Hepatocyte (in vitro differentiated cells): ENCODE data around the gene NR1I2. TPM values are rescaled to one million over a fixed set of nuclear protein-coding genes. Genes with fewer than 3 reads are reported as not detected.

ENCODE experiments used
- DNase-seq: peaks from one replicate; pipeline ENCODE4 v3.0.0-alpha.2; 2016; ENCODE audit warnings: low spot score
- H2AFZ ChIP-seq: fragments of 200-600 bp; sonication (generic); 2 replicates; pipeline ENCODE4 v1.6.0; 2016; ENCODE audit warnings: antibody characterized with exemption, mild to moderate bottlenecking
- H3K27ac ChIP-seq: fragments of 200-600 bp; sonication (generic); 2 replicates; pipeline ENCODE4 v1.5.1; 2016; ENCODE audit warnings: mild to moderate bottlenecking
- H3K27me3 ChIP-seq: fragments of 200-600 bp; sonication (generic); 2 replicates; pipeline ENCODE4 v1.6.1; 2016
- H3K36me3 ChIP-seq: fragments of 200-600 bp; sonication (generic); replicated peaks from 2 replicates; pipeline ENCODE4 v1.5.1; 2016; ENCODE audit warnings: low read depth; ENCODE audit not compliant: insufficient read depth
- H3K4me1 ChIP-seq: fragments of 200-600 bp; sonication (generic); 2 replicates; pipeline ENCODE4 v1.5.1; 2016; ENCODE audit warnings: mild to moderate bottlenecking, moderate library complexity; ENCODE audit not compliant: insufficient read depth
- H3K4me2 ChIP-seq: fragments of 200-600 bp; sonication (generic); 2 replicates; pipeline ENCODE4 v1.6.0; 2016
- H3K4me3 ChIP-seq: fragments of 200-600 bp; sonication (generic); 2 replicates; pipeline ENCODE4 v1.5.1; 2016; ENCODE audit warnings: mild to moderate bottlenecking
- H3K79me2 ChIP-seq: fragments of 200-600 bp; sonication (generic); 2 replicates; pipeline ENCODE4 v1.6.0; 2017; ENCODE audit warnings: mild to moderate bottlenecking
- H3K9me2 ChIP-seq: fragments of 200-600 bp; sonication (generic); replicated peaks from 2 replicates; pipeline ENCODE4 v1.6.0; 2017; ENCODE audit warnings: mild to moderate bottlenecking; ENCODE audit not compliant: insufficient read depth
- H3K9me3 ChIP-seq: fragments of 200-600 bp; sonication (generic); 2 replicates; pipeline ENCODE4 v1.5.1; 2016; ENCODE audit warnings: low read depth, mild to moderate bottlenecking
- H4K20me1 ChIP-seq: fragments of 200-600 bp; sonication (generic); 2 replicates; pipeline ENCODE4 v1.6.0; 2016; ENCODE audit warnings: mild to moderate bottlenecking; ENCODE audit not compliant: insufficient read depth, poor library complexity, severe bottlenecking
- CTCF ChIP-seq: fragments of 200-600 bp; sonication (generic); IDR thresholded peaks from 2 replicates; pipeline ENCODE4 v1.5.1; 2016; ENCODE audit warnings: antibody characterized with exemption, mild to moderate bottlenecking; ENCODE audit not compliant: poor library complexity
- EZH2 ChIP-seq: fragments of 200-600 bp; sonication (generic); IDR thresholded peaks from 2 replicates; pipeline ENCODE4 v1.6.1; 2016; ENCODE audit warnings: antibody characterized with exemption, mild to moderate bottlenecking, borderline replicate concordance
- EZH2phosphoT487 ChIP-seq: fragments of 200-600 bp; sonication (generic); IDR thresholded peaks from one replicate; pipeline ENCODE4 v1.6.1; 2018; ENCODE audit warnings: antibody characterized with exemption, mild to moderate bottlenecking, low read depth, moderate library complexity; ENCODE audit not compliant: unreplicated experiment, severe bottlenecking
- WGBS: methylation state at CpG from one replicate; pipeline ENCODE4 v1.1.6; 2016; ENCODE audit warnings: low lambda C conversion rate; ENCODE audit errors: missing lambda C conversion rate; 5-methylcytosine and 5-hydroxymethylcytosine counted together
- polyA plus RNA-seq: library from polyadenylated mRNA; unstranded; fragments of >200 nt; fragmentation: Nextera tagmentation; extraction: Ambion mirVana; gene quantifications from 2 replicates; pipeline ENCODE4 v1.2.1, GENCODE V29; 2016
- total RNA-seq: library from RNA; depleted of rRNA; stranded (reverse); fragments of >200 nt; gene quantifications from 2 replicates; pipeline ENCODE4 v1.2.3, GENCODE V29; 2014

NR1I2 gene
- total and polyA plus RNA-seq, 2 experiments from 2014 or later, result 5.0 to 7.0 TPM

GRCh38 chr3:119747357-119747756, 34.5 kb upstream of the NR1I2 start:
- no peaks in the 10 kb centered on the region for H4K20me1 ChIP-seq
- no peak overlapping the region for H3K4me2 ChIP-seq
- H2AFZ ChIP-seq, result no peak overlapping the region
- TF ChIP-seq EZH2 (no peak), CTCF (no peak), EZH2phosphoT487 (no peak)
- no peak overlapping the region for H3K27ac ChIP-seq
- H3K27me3 ChIP-seq, result no peaks in the 10 kb centered on the region
- no peaks in the 10 kb centered on the region for H3K79me2 ChIP-seq
- no peaks in the 10 kb centered on the region for H3K4me1 ChIP-seq
- H3K9me2 ChIP-seq, result no peaks in the 10 kb centered on the region
- H3K9me3 ChIP-seq, result no peaks in the 10 kb centered on the region
- H3K4me3 ChIP-seq, result no peak overlapping the region
- H3K36me3 ChIP-seq, result no peaks in the 10 kb centered on the region
- no peak for DNase-seq
- 89% methylated on average over 4 of the region's 4 CpGs for WGBS

- Histone ChIP-seq H3K27me3 (no peaks in the 10 kb centered on the region), H4K20me1 (no peaks in the 10 kb centered on the region), H3K79me2 (no peaks in the 10 kb centered on the region), H3K4me3 (no peak overlapping the region), H2AFZ (no peak overlapping the region), H3K27ac (no peak overlapping the region), H3K4me1 (no peaks in the 10 kb centered on the region), H3K9me2 (no peaks in the 10 kb centered on the region), H3K4me2 (no peak overlapping the region), H3K36me3 (no peaks in the 10 kb centered on the region), H3K9me3 (no peaks in the 10 kb centered on the region)
- TF ChIP-seq EZH2 (no peak), EZH2phosphoT487 (no peak), CTCF (no peak)
- no peak for DNase-seq
- WGBS, result 86% methylated on average over 1 of the region's 1 CpG
These were observed 32.9 kb upstream of the NR1I2 start for GRCh38 chr3:119748991-119749390.

- H3K4me1 ChIP-seq, result no peaks in the 10 kb centered on the region
- TF ChIP-seq EZH2 (no peak), CTCF (no peak), EZH2phosphoT487 (no peak)
- H3K36me3 ChIP-seq, result no peaks in the 10 kb centered on the region
- H3K4me2 ChIP-seq, result no peak overlapping the region
- no peak overlapping the region for H3K27ac ChIP-seq
- DNase-seq, result no peak
- no peak overlapping the region for H2AFZ ChIP-seq
- 85% methylated on average over 3 of the region's 3 CpGs for WGBS
- no peaks in the 10 kb centered on the region for H3K27me3 ChIP-seq
- H3K4me3 ChIP-seq, result no peak overlapping the region
- no peaks in the 10 kb centered on the region for H3K9me3 ChIP-seq
- no peaks in the 10 kb centered on the region for H3K79me2 ChIP-seq
- H3K9me2 ChIP-seq, result no peaks in the 10 kb centered on the region
- H4K20me1 ChIP-seq, result no peaks in the 10 kb centered on the region
These were observed 30.5 kb upstream of the NR1I2 start for GRCh38 chr3:119751423-119751822.

- Histone ChIP-seq H3K9me3 (no peaks in the 10 kb centered on the region), H3K4me2 (no peak overlapping the region), H2AFZ (no peak overlapping the region), H3K4me3 (no peak overlapping the region), H3K36me3 (no peaks in the 10 kb centered on the region), H3K27ac (no peak overlapping the region), H3K4me1 (no peaks in the 10 kb centered on the region), H4K20me1 (no peaks in the 10 kb centered on the region), H3K79me2 (no peaks in the 10 kb centered on the region), H3K9me2 (no peaks in the 10 kb centered on the region), H3K27me3 (no peaks in the 10 kb centered on the region)
- DNase-seq, result no peak
- TF ChIP-seq EZH2 (no peak), CTCF (no peak), EZH2phosphoT487 (no peak)
- WGBS, result 73% methylated on average over 1 of the region's 1 CpG
These were observed 21.9 kb upstream of the NR1I2 start for GRCh38 chr3:119759962-119760361.
